ENCODE measurements around the gene UBASH3A. TPM values are rescaled to one million over a fixed set of nuclear protein-coding genes. Genes with fewer than 3 reads are reported as not detected.

Gene UBASH3A
- total and polyA plus RNA-seq, 2 experiments from 2014 or later: not detected

DNA sequence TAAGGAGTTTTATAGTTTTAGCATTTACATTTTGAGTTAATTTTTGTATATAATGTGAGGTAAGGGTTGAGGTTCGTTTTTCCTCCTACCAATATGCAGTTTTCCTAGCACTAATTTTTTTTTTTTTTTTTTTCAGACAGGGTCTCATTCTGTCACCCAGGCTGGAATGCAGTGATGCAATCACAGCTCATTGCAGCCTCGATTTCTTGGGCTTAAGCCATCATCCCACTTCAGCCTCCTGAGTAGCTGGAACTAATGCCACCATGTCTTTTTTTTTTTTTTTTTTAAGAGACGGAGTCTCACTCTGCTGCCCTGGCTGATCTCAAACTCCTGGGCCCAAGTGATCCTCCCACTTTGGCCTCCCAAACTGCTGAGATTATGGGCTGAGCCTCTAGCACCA is 2.5 kb upstream of the UBASH3A start:
- TF ChIP-seq, protein P1, sequence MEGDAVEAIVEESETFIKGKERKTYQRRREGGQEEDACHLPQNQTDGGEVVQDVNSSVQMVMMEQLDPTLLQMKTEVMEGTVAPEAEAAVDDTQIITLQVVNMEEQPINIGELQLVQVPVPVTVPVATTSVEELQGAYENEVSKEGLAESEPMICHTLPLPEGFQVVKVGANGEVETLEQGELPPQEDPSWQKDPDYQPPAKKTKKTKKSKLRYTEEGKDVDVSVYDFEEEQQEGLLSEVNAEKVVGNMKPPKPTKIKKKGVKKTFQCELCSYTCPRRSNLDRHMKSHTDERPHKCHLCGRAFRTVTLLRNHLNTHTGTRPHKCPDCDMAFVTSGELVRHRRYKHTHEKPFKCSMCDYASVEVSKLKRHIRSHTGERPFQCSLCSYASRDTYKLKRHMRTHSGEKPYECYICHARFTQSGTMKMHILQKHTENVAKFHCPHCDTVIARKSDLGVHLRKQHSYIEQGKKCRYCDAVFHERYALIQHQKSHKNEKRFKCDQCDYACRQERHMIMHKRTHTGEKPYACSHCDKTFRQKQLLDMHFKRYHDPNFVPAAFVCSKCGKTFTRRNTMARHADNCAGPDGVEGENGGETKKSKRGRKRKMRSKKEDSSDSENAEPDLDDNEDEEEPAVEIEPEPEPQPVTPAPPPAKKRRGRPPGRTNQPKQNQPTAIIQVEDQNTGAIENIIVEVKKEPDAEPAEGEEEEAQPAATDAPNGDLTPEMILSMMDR (IDR thresholded peaks at IDR 0.05; ENCODE audit: low read depth, low read length): no peak
- no peak overlapping the region for H3K27ac ChIP-seq

DNA sequence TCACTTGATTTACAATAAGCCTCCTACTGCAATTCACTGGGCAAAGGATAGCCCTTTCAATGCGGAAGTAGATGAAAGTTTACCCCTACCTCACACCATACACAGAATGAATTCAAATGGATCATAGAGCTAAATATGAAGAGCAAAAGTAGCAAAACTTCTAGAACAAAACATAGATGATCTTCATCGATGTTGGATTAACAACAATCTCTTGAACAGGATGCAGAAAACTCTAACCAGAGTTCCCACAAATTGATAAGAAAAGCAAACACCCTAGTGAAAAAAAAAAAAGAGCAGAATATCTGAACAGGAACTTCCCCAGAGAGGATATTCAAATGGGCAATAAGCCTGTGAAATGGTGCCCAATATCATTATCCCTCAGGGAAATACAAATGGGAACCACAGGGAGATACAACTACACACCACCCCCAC is 1.9 kb upstream of the UBASH3A start:
- H3K36me3 ChIP-seq: no peaks in the 10 kb centered on the region
- H3K4me3 ChIP-seq: no peak overlapping the region
- H3K4me1 ChIP-seq (ENCODE audit: low read depth): peaks cover 5% of the 10 kb centered on the region
- no peaks in the 10 kb centered on the region for H3K27me3 ChIP-seq
- H3K9me3 ChIP-seq (ENCODE audit: low read depth): no peaks in the 10 kb centered on the region
- H3K27ac ChIP-seq: no peak overlapping the region
- TF ChIP-seq, protein P1 (IDR thresholded peaks at IDR 0.05; ENCODE audit: low read depth, low read length): no peak
- no peak for DNase-seq (ENCODE audit: low read depth in 1 of 2, low spot score in 1 of 2)

More for the DNA sequence above, 2.5 kb upstream of the UBASH3A start:
- DNase-seq (ENCODE audit: low read depth in 1 of 2, low spot score in 1 of 2): peak in 1 of 2 donors; percentile 36
- Histone ChIP-seq H3K27me3 (no peaks in the 10 kb centered on the region), H3K4me3 (no peak overlapping the region), H3K9me3 (ENCODE audit: low read depth) (no peaks in the 10 kb centered on the region), H3K36me3 (no peaks in the 10 kb centered on the region), H3K4me1 (ENCODE audit: low read depth) (peaks cover 5% of the 10 kb centered on the region)

DNA sequence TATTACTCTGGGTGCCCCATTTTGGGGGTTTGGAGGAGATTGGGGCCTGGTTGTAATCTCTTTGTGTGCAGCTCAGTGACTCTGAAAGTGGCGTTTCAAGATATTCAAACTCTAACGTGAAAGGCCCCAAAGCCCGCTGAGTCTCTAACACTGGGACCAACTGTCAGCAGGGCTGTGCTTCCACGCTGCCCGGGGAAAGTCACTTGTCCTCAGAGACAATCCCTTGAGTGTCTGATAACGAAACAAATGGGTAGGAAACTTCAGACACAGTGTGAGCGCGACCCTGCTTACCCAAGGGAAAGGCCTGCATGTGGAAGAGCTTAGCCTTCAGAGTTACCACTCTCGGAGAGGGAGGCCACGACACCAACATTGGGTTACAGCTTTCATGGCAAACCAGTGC is 837 bp downstream of the UBASH3A start:
- peaks cover 5% of the 10 kb centered on the region for H3K4me1 ChIP-seq (ENCODE audit: low read depth)
- H3K27ac ChIP-seq: peak overlapping the region; percentile 34
- no peaks in the 10 kb centered on the region for H3K36me3 ChIP-seq
- no peak overlapping the region for H3K4me3 ChIP-seq
- H3K9me3 ChIP-seq (ENCODE audit: low read depth): no peaks in the 10 kb centered on the region
- H3K27me3 ChIP-seq: no peaks in the 10 kb centered on the region
- peak in 1 of 2 donors; percentile 24 for DNase-seq (ENCODE audit: low read depth in 1 of 2, low spot score in 1 of 2)
- TF ChIP-seq, protein P1 (IDR thresholded peaks at IDR 0.05; ENCODE audit: low read depth, low read length): no peak

DNA sequence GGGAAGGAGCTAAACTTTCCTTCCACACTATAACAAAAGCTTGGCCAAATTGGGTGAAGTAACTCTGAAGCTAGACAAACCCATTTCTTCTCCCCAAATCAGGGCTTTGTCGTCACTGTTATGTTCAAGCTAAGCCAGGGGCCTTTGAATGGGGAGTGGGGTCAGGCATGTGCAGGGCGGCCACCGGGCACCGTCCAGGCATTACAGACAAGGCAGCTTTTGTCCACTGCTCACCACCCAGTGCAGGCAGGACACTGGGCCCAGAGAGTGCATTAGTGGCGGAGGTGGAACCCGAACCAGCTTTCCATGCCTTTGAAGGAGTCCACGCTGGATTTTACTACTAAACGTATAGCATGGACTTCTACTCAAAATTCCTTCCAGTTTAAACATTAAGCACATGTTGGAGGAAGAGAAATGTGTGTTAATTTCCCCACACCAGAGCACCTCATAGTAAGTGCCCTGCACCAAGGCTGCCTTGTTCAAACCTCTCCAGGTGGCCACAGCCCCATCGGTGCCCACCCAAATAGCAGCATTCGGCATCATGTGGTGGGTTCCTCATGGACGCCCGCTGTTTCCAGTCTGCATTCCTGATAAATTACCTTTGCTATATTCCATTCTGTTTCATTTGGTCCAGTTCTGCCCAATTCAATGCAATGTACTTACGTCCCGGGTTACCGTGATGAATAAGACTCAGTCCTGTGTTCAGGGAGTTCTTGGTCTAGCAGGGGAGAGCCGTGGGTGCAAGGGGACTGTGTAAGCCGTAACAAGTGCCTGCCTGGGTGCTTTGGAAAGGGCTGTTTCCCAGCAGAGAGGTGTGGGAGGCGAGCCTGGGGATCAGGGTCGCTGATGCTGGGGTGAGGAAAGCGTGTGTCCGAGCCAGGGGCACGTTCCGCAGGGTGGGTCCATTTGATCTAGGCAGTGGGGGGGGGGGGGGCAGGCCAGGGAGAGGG is 1.6 kb downstream of the UBASH3A start:
- no peaks in the 10 kb centered on the region for H3K9me3 ChIP-seq (ENCODE audit: low read depth)
- no peak overlapping the region for H3K27ac ChIP-seq
- H3K27me3 ChIP-seq: no peaks in the 10 kb centered on the region
- no peak overlapping the region for H3K4me3 ChIP-seq
- TF ChIP-seq, protein P1 (IDR thresholded peaks at IDR 0.05; ENCODE audit: low read depth, low read length): no peak
- no peak for DNase-seq (ENCODE audit: low read depth in 1 of 2, low spot score in 1 of 2)
- H3K36me3 ChIP-seq: no peaks in the 10 kb centered on the region
- H3K4me1 ChIP-seq (ENCODE audit: low read depth): peaks cover 5% of the 10 kb centered on the region

DNA sequence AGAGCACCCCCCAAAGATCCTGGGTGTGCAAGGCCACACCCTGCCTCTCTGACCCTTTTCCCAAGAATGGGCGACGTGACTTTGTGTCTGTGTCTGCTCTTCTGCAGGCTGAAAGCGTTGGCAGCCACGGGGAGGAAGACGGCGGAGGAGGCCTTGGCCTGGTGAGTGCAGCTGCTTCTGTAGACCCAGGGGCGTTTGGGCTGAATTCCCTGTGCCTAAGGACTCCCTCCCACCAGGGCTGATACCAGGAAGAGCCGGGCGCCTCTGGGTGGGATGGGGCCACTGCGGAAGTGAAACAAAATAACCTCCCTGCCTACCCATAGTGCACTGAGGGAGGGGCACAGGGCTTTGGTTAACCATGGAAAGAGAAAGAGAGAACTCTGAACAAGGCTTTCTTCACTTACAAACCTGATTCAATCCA is 2.5 kb downstream of the UBASH3A start:
- no peaks in the 10 kb centered on the region for H3K9me3 ChIP-seq (ENCODE audit: low read depth)
- DNase-seq (ENCODE audit: low read depth in 1 of 2, low spot score in 1 of 2): no peak
- no peak overlapping the region for H3K4me3 ChIP-seq
- H3K27ac ChIP-seq: no peak overlapping the region
- H3K4me1 ChIP-seq (ENCODE audit: low read depth): peaks cover 5% of the 10 kb centered on the region
- no peaks in the 10 kb centered on the region for H3K27me3 ChIP-seq
- TF ChIP-seq, protein P1 (IDR thresholded peaks at IDR 0.05; ENCODE audit: low read depth, low read length): no peak
- H3K36me3 ChIP-seq: no peaks in the 10 kb centered on the region

All from cardiac muscle cell (in vitro differentiated cells and primary cell).